HepG2 (cell line): ENCODE results near the gene PDPR. TPM values are rescaled to one million over a fixed set of nuclear protein-coding genes. Genes with fewer than 3 reads are reported as not detected.

ENCODE experiments used
- AKNA ChIP-seq: sonication (generic); formaldehyde crosslinking; IDR thresholded peaks from 2 replicates; pipeline ENCODE4 v1.4.0; 2020; ENCODE audit warnings: missing genetic modification reagents, borderline replicate concordance
- ATF7-NPFF ChIP-seq: sonication (generic); formaldehyde crosslinking; IDR thresholded peaks from 2 replicates; pipeline ENCODE4 v1.8.1; 2023; ENCODE audit warnings: mild to moderate bottlenecking, low read depth, missing genetic modification reagents, moderate library complexity
- CEBPB ChIP-seq: IDR thresholded peaks from 2 replicates; pipeline ENCODE4 v1.6.1; 2011; ENCODE audit warnings: low read depth, low read length, improper control_type of control experiment, borderline replicate concordance
- HOMEZ ChIP-seq: IDR thresholded peaks from 2 replicates; pipeline ENCODE4 v1.6.1; 2016; ENCODE audit warnings: low read depth
- MED1 ChIP-seq: sonication (generic); formaldehyde crosslinking; IDR thresholded peaks from 2 replicates; pipeline ENCODE4 v1.4.0; 2020; ENCODE audit warnings: missing genetic modification reagents
- MIER2 ChIP-seq: IDR thresholded peaks from 2 replicates; pipeline ENCODE4 v1.6.1; 2016; ENCODE audit warnings: missing biosample characterization, missing genetic modification reagents
- POLR2A ChIP-seq, 2 experiments: IDR thresholded peaks; 2 replicates each; pipeline ENCODE4 v1.6.1; 2011; ENCODE audit warnings: low read depth in 2 of 2, low read length in 2 of 2, mild to moderate bottlenecking in 1 of 2, moderate library complexity in 1 of 2; ENCODE audit not compliant: insufficient read depth in 1 of 2
- PPARG ChIP-seq: conservative IDR thresholded peaks from 2 replicates; pipeline ENCODE4 v1.6.1; 2016; ENCODE audit warnings: missing biosample characterization, missing genetic modification reagents
- SRF ChIP-seq: IDR thresholded peaks from 2 replicates; pipeline ENCODE4 v1.6.1; 2011; ENCODE audit warnings: mild to moderate bottlenecking, low read depth, low read length, moderate library complexity
- SUZ12 ChIP-seq: fragments of 150-350 bp; IDR thresholded peaks from 2 replicates; pipeline ENCODE4 v1.6.1; 2014; ENCODE audit warnings: low read depth, low read length
- THYN1 ChIP-seq: sonication (generic); formaldehyde crosslinking; IDR thresholded peaks from 2 replicates; pipeline ENCODE4 v1.8.1; 2023; ENCODE audit warnings: low read depth, mild to moderate bottlenecking, moderate library complexity, missing genetic modification reagents, borderline replicate concordance
- TRAFD1 ChIP-seq: sonication (generic); formaldehyde crosslinking; IDR thresholded peaks from 2 replicates; pipeline ENCODE4 v1.5.1; 2020; ENCODE audit warnings: missing genetic modification reagents, mild to moderate bottlenecking, borderline replicate concordance
- UBTF ChIP-seq: sonication (generic); formaldehyde crosslinking; IDR thresholded peaks from 2 replicates; pipeline ENCODE4 v1.4.0; 2020; ENCODE audit warnings: mild to moderate bottlenecking, missing genetic modification reagents
- ZKSCAN8 ChIP-seq: IDR thresholded peaks from 2 replicates; pipeline ENCODE4 v1.6.1; 2016; ENCODE audit warnings: borderline replicate concordance, missing genetic modification reagents, missing compliant biosample characterization
- ZNF414 ChIP-seq: sonication (generic); formaldehyde crosslinking; IDR thresholded peaks from 2 replicates; pipeline ENCODE4 v1.5.0; 2020; ENCODE audit warnings: missing genetic modification reagents
- ZNF614 ChIP-seq: IDR thresholded peaks from 2 replicates; pipeline ENCODE4 v1.6.1; 2018; ENCODE audit warnings: missing biosample characterization, missing genetic modification reagents, inconsistent platforms, borderline replicate concordance
- ZNF740 ChIP-seq: sonication (generic); formaldehyde crosslinking; IDR thresholded peaks from 2 replicates; pipeline ENCODE4 v1.4.0; 2020; ENCODE audit warnings: missing genetic modification reagents
- polyA plus RNA-seq, 8 experiments: library from polyadenylated mRNA; depleted of rRNA in 3 of 8; stranded (reverse) in 7 of 8; unstranded in 1 of 8; fragments of >200 nt; fragmentation: Illumina TruSeq in 4 of 8; extraction: Trizol in 4 of 8; gene quantifications; 2 replicates each; pipeline versions ENCODE4 v1.2.1 to v1.2.3, GENCODE V29; 2011 to 2016; ENCODE audit warnings: low read depth in 4 of 8, missing spikeins in 1 of 8, mixed read lengths in 1 of 8; ENCODE audit not compliant: insufficient read depth in 1 of 8
- total RNA-seq, 5 experiments: library from RNA; depleted of rRNA; stranded (reverse); fragments of >200 nt; fragmentation: Illumina TruSeq; extraction: Trizol; gene quantifications; 2 replicates each; pipeline ENCODE4 v1.2.3, GENCODE V29; 2016; ENCODE audit warnings: low read depth in 1 of 5

Gene PDPR
- total and polyA plus RNA-seq, 2 of the 13 experiments (the other 11 are each of a cell fraction or from before 2014, with no cell fraction given): 19.5 to 29.9 TPM

- TF ChIP-seq TRAFD1 (CRISPR knock-in tag) (peak; percentile 38; the same call in 1 of the 2 replicates), SUZ12 (no peak), ATF7-NPFF (CRISPR knock-in tag) (no peak), MIER2 (peak; percentile 60; the same call in 1 of the 2 replicates), PPARG (CRISPR knock-in tag) (peak; percentile 18), UBTF (CRISPR knock-in tag) (peak; percentile 82; the same call in 1 of the 2 replicates), ZNF614 (CRISPR knock-in tag) (no peak; the same call in 1 of the 2 replicates), ZNF740 (CRISPR knock-in tag) (no peak), MED1 (CRISPR knock-in tag) (peak; percentile 74), SRF (peak; percentile 24; the same call in 1 of the 2 replicates), POLR2A (IDR thresholded peaks at IDR 0.05; ENCODE audit: insufficient read depth in 1 of 2, low read depth in 2 of 2, low read length in 2 of 2) (peak; percentile 70 to 78), HOMEZ (CRISPR knock-in tag) (no peak), ZKSCAN8 (CRISPR knock-in tag) (peak; percentile 53), AKNA (no peak), CEBPB (peak; percentile 83; the same call in 1 of the 2 replicates), THYN1 (CRISPR knock-in tag) (0 out of 2 replicates have a peak, but pooled peaks have one; percentile 61), ZNF414 (CRISPR knock-in tag) (no peak; the same call in 1 of the 2 replicates)
These were observed 43.5 kb downstream of the PDPR start (continued) for GRCh38 chr16:70157477-70158260.
